LNCAP (cell line): ENCODE results near the gene APBB2.

Source experiments
- CTCF ChIP-seq: fragments of 450-650 bp; IDR thresholded peaks from 2 replicates; pipeline ENCODE4 v1.5.1; 2017; ENCODE audit warnings: mild to moderate bottlenecking

Gene APBB2

DNA sequence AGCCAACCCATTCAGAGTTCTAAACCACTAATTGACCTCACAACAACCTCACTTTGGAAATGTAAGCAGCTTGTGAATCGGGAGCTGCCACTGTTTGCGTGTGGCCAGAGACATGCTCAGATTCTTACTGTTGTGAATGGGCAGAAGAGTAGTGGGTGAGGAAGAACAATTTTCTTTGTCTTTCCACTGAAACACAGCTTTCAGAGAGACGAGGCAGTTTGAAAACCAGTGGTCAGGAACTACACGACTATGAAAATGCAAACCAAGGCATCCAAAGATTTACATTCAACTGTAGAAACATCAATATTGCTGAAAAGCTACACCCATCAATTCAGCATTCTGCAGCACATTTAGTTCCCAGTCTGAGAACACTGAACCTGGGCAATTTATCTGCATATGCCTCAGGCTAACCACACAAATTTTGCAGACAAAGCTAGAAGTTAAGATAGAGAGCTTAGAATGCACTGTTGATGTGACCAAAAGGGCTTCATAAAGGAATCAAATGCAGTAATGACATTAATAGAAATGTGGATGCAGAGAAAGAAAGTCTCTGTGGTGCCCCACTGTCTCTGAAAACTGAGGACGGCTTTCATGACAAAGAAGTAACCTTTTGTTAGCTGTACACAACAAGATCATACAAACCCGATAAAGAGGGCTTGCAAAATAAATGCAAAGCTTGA is 134.3 kb downstream of the APBB2 start:
- no peak for TF ChIP-seq CTCF

GRCh38 chr4:41077628-41078027 is 136.7 kb downstream of the APBB2 start:
- no peak for TF ChIP-seq CTCF

DNA sequence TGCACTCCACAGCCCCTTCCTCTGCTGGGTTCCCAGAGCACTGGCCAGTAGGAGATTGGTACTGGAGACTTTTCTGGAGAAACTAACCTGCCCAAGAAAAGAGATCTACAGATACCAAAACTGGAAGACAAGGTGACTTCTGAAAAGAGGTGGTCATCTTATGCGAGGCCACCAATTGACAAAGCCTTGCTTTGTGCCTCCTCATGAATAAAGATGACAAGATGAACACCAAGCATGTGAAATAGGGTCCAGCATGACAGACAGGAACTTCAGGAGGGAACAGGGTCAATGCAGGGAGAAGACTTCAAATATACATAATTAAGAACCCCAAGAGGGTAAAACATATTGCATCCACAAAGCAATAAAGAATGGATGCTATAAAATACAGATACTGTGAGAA is 137.9 kb downstream of the APBB2 start:
- no peak for TF ChIP-seq CTCF

GRCh38 chr4:41074215-41074614 is 140.1 kb downstream of the APBB2 start:
- no peak for TF ChIP-seq CTCF

DNA sequence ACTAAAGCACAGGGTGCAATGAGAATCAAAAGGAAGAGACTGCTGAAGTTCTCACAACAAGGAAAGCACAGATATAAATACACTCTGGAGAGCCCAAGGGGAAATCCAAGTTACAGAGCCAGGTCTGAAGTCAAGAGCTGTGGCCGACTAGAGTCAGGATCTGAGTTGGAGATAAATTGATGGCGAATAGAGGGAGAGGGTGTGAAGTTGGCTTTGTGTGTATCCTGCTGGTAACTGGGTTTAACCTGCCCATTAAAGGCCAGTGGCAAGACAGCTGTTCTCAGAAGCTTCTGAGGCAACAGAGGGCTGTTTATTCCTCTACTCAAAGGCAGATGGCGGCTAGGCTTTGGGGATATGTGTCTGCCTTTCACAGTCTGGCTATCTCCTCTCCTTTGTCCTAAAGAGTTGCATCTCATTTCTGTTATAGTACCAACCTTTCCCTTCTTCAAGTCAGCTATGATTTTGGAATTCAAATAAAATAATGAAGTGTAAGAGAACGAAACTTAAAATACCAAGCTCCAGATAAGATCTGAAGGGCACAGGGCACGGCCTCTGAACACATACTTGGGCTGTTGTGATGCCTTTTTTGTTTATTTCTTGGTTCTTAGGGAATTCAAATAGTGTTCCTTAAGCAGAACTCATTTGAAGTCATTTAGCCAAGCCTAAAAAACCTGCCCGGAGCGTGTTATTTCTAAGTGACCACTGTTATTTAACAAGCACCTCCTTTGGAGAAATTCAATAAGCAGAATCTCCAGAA is 142.1 kb downstream of the APBB2 start:
- TF ChIP-seq CTCF = no peak

DNA sequence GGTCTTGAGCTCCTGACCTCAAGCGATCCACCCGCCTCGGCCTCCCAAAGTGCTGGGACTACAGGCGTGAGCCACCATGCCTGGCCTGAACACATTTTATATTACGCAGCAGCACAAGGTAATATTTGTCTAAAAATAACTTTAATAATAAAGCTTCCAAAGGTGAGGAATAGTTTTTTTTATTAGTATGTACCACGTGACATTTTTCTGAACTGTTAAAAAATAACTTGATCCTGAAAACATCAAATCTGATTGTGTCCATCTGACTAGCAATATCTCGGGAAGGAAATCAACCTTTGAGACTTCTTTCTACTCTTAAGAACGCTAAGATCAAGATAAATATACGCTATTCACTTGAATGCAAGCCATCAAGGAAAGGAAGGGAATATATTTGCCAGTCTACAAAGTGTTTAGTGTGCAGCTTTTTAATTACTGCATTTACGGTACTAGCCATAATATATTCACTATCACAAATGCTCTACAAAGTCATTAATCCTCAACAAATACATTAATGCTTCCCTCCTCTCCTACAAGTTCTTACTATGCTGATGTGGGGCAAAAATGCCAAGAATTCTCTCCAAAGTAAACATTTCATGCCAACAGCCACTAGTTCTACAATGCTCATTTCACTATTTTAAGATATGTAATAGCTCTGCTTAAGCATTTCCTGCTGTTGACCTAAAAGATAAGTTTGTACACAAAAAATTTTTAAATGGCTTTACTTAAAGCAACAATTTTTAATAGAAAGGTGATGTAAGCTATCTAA is 143.6 kb downstream of the APBB2 start:
- no peak for TF ChIP-seq CTCF

GRCh38 chr4:41069838-41070237 is 144.5 kb downstream of the APBB2 start:
- no peak for TF ChIP-seq CTCF
